Measurements from ENCODE around the gene C6orf47. TPM values are rescaled to one million over a fixed set of nuclear protein-coding genes. Genes with fewer than 3 reads are reported as not detected.

The C6orf47 gene
- total and polyA plus RNA-seq, 2 of the 8 experiments (the other 6 are each of a cell fraction or from before 2014, with no cell fraction given) = 4.7 to 14.6 TPM

GRCh38 chr6:31708224-31708623 is 47.6 kb upstream of the C6orf47 start:
- Histone ChIP-seq H3K79me1 (ENCODE audit: low read depth, low read length) (no peaks in the 10 kb centered on the region), H2AFZ (ENCODE audit: low read length) (no peak overlapping the region), H3K4me1 (replicated peaks in 1 of 4; ENCODE audit: control insufficient read depth in 3 of 4, insufficient read depth in 4 of 4, low read length in 3 of 4) (peaks cover 0 to 4% (median 0%) of the 10 kb centered on the region in 4 experiments; a peak in 1 of 7 replicates), H3K4me3 (ENCODE audit: extremely low read depth in 1 of 4, insufficient read depth in 2 of 4, low read depth in 3 of 4, low read length in 4 of 4) (no peak overlapping the region), H2BK20ac (ENCODE audit: low read length) (no peak overlapping the region), H3K14ac (ENCODE audit: insufficient read length) (no peak overlapping the region), H3K27me3 (replicated peaks in 1 of 4; ENCODE audit: control insufficient read depth in 3 of 4, extremely low read depth in 1 of 4, insufficient read depth in 3 of 4, low read length in 3 of 4) (no peaks in the 10 kb centered on the region; a peak in 1 of 7 replicates), H3K4ac (replicated peaks; ENCODE audit: insufficient read length, low read depth, low read length) (no peak overlapping the region), H2BK5ac (ENCODE audit: low read depth, low read length) (no peak overlapping the region), H3K23ac (ENCODE audit: insufficient read length) (no peak overlapping the region), H2AK5ac (ENCODE audit: low read depth, low read length) (no peak overlapping the region), H2BK120ac (replicated peaks; ENCODE audit: low read depth, low read length) (no peak overlapping the region), H3K56ac (replicated peaks; ENCODE audit: insufficient read length, low read depth, low read length) (no peak overlapping the region), H3K79me2 (ENCODE audit: control insufficient read depth in 1 of 2, insufficient read depth in 2 of 2, low read length in 2 of 2) (no peaks in the 10 kb centered on the region), H3K9me3 (ENCODE audit: insufficient read depth in 2 of 2, low read depth in 1 of 2, low read length in 1 of 2) (no peaks in the 10 kb centered on the region), H3K36me3 (ENCODE audit: control insufficient read depth in 2 of 4, insufficient read depth in 4 of 4, low read length in 3 of 4) (no peaks in the 10 kb centered on the region), H3K27ac (ENCODE audit: low read depth, low read length) (no peak overlapping the region), H3K23me2 (ENCODE audit: low read depth, low read length) (peaks cover 5% of the 10 kb centered on the region; the same call in 1 of the 2 replicates), H3K9ac (replicated peaks in 1 of 4; ENCODE audit: extremely low read depth in 1 of 4, low read depth in 3 of 4, low read length in 3 of 4) (no peak overlapping the region), H2BK12ac (ENCODE audit: low read depth, low read length) (no peak overlapping the region), H4K20me1 (replicated peaks in 1 of 2; ENCODE audit: control insufficient read depth in 1 of 2, insufficient read depth in 2 of 2, low read length in 2 of 2) (no peaks in the 10 kb centered on the region), H3K4me2 (ENCODE audit: insufficient read depth in 1 of 2, low read depth in 2 of 2, low read length in 2 of 2) (no peak overlapping the region), H3K18ac (ENCODE audit: extremely low read depth, low read length) (no peak overlapping the region), H2BK15ac (ENCODE audit: low read length) (no peak overlapping the region), H4K8ac (ENCODE audit: extremely low read depth, insufficient read depth, low read length) (no peak overlapping the region), H4K91ac (replicated peaks; ENCODE audit: insufficient read length, low read length) (no peak overlapping the region), H4K5ac (ENCODE audit: insufficient read length, low read depth, low read length) (no peak overlapping the region)
- 93% methylated on average over 3 of the region's 3 CpGs; no CpG with 5 or more reads in 1 of the 2 experiments for WGBS, 2 experiments (ENCODE audit: extremely low coverage in 1 of 2, insufficient coverage in 1 of 2, insufficient read length in 1 of 2, insufficient replicate concordance in 2 of 2, low coverage in 1 of 2, low lambda C conversion rate in 2 of 2, missing lambda C conversion rate in 1 of 2)
- DNase-seq (ENCODE audit: low read depth in 1 of 2, low spot score in 2 of 2) = no peak
- TF ChIP-seq BCL11A (IDR thresholded peaks at IDR 0.05; ENCODE audit: low read depth in 2 of 2, low read length in 2 of 2) (no peak), TCF12 (IDR thresholded peaks at IDR 0.05; ENCODE audit: low read depth, low read length) (no peak), YY1 (IDR thresholded peaks at IDR 0.05; ENCODE audit: low read depth, low read length) (no peak), PHF8 (conservative IDR thresholded peaks at IDR 0.05; ENCODE audit: low read depth, low read length) (no peak), CREB1 (IDR thresholded peaks at IDR 0.05) (no peak), RBBP5 (IDR thresholded peaks at IDR 0.05; ENCODE audit: borderline replicate concordance, low read depth, low read length) (no peak), CEBPB (IDR thresholded peaks at IDR 0.05; ENCODE audit: low read depth, low read length) (no peak), RFX5 (IDR thresholded peaks at IDR 0.05; ENCODE audit: borderline replicate concordance, low read depth, low read length) (no peak), NRF1 (IDR thresholded peaks at IDR 0.05; ENCODE audit: low read depth, low read length) (no peak)
- TF ChIP-seq, protein P1, sequence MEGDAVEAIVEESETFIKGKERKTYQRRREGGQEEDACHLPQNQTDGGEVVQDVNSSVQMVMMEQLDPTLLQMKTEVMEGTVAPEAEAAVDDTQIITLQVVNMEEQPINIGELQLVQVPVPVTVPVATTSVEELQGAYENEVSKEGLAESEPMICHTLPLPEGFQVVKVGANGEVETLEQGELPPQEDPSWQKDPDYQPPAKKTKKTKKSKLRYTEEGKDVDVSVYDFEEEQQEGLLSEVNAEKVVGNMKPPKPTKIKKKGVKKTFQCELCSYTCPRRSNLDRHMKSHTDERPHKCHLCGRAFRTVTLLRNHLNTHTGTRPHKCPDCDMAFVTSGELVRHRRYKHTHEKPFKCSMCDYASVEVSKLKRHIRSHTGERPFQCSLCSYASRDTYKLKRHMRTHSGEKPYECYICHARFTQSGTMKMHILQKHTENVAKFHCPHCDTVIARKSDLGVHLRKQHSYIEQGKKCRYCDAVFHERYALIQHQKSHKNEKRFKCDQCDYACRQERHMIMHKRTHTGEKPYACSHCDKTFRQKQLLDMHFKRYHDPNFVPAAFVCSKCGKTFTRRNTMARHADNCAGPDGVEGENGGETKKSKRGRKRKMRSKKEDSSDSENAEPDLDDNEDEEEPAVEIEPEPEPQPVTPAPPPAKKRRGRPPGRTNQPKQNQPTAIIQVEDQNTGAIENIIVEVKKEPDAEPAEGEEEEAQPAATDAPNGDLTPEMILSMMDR (IDR thresholded peaks at IDR 0.05; ENCODE audit: control extremely low read depth in 1 of 3, insufficient read depth in 1 of 3, low read depth in 1 of 3, low read length in 3 of 3) = no peak
- TF ChIP-seq, protein P2, sequence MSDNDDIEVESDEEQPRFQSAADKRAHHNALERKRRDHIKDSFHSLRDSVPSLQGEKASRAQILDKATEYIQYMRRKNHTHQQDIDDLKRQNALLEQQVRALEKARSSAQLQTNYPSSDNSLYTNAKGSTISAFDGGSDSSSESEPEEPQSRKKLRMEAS (IDR thresholded peaks at IDR 0.05) = no peak
- FAIRE-seq = no peak
- POLR2A ChIA-PET (ENCODE audit: partially characterized antibody) = no interaction called here
- CTCF ChIA-PET (ENCODE audit: partially characterized antibody) = interaction anchor here (1.0 to 1.4 kb wide), 2 partner anchors 9 to 14 kb away, joined by 3 read pairs; no protein-coding TSS in a partner anchor
